OCI-LY3 (cell line): ENCODE measurements around the gene DDX49.
"Not testable (repeated sequence)": the region's sequence is repeated elsewhere in the genome, so short reads cannot be mapped to it uniquely, and the experiment has no call there.

Source experiments
- H2AFZ ChIP-seq: fragments of 200-600, 300-600 bp; shearing (Covaris generic); 2 replicates; pipeline ENCODE4 v1.6.0; 2014; ENCODE audit warnings: antibody characterized with exemption, low read depth, low read length
- H3K27ac ChIP-seq: fragments of 200-600, 300-600 bp; sonication (generic); 2 replicates; pipeline ENCODE4 v1.5.1; 2014; ENCODE audit warnings: mild to moderate bottlenecking, low read length, moderate library complexity, mixed read lengths
- H3K27me3 ChIP-seq: fragments of 200-600, 300-600 bp; sonication (generic); 2 replicates; pipeline ENCODE4 v1.6.1; 2014; ENCODE audit warnings: low read depth, low read length, mixed read lengths
- H3K36me3 ChIP-seq: fragments of 200-600, 300-600 bp; sonication (generic); replicated peaks from 2 replicates; pipeline ENCODE3; 2014; ENCODE audit warnings: low read depth, low read length, mixed read lengths
- H3K4me1 ChIP-seq: fragments of 300-600, 200-600 bp; sonication (generic); 2 replicates; pipeline ENCODE4 v1.6.1; 2014; ENCODE audit warnings: low read length, mixed read lengths
- H3K4me2 ChIP-seq: fragments of 200-600, 300-600 bp; sonication (generic); 2 replicates; pipeline ENCODE4 v1.6.1; 2014; ENCODE audit warnings: low read length, mixed read lengths
- H3K4me3 ChIP-seq: fragments of 300-600, 200-600 bp; sonication (generic); 2 replicates; pipeline ENCODE4 v1.5.1; 2014; ENCODE audit warnings: antibody characterized with exemption, mild to moderate bottlenecking, low read length, moderate library complexity
- H3K79me2 ChIP-seq: fragments of 300-600, 200-600 bp; shearing (Covaris generic); 2 replicates; pipeline ENCODE4 v1.6.1; 2014; ENCODE audit warnings: mild to moderate bottlenecking, low read length, mixed read lengths
- H3K9ac ChIP-seq: fragments of 300-600, 200-600 bp; shearing (Covaris generic); 2 replicates; pipeline ENCODE4 v1.6.0; 2014; ENCODE audit warnings: mild to moderate bottlenecking, low read length, moderate library complexity
- H3K9me3 ChIP-seq: fragments of 200-600, 300-600 bp; shearing (Covaris generic); 2 replicates; pipeline ENCODE4 v1.6.1; 2014; ENCODE audit warnings: low read length, mixed read lengths; ENCODE audit not compliant: insufficient read depth
- H4K20me1 ChIP-seq: fragments of 200-600, 300-600 bp; sonication (generic); 2 replicates; pipeline ENCODE4 v1.6.1; 2016; ENCODE audit warnings: low read length, mixed read lengths; ENCODE audit not compliant: insufficient read depth
- CTCF ChIP-seq: fragments of 200-600, 300-600 bp; sonication (generic); IDR thresholded peaks from 2 replicates; pipeline ENCODE4 v1.5.1; 2014; ENCODE audit warnings: antibody characterized with exemption, low read length, low read depth
- EZH2phosphoT487 ChIP-seq: fragments of 200-600 bp; shearing (Covaris generic); IDR thresholded peaks from 2 replicates; pipeline ENCODE4 v1.6.1; 2018; ENCODE audit warnings: antibody characterized with exemption, mixed run types, low read depth

Gene DDX49

DNA sequence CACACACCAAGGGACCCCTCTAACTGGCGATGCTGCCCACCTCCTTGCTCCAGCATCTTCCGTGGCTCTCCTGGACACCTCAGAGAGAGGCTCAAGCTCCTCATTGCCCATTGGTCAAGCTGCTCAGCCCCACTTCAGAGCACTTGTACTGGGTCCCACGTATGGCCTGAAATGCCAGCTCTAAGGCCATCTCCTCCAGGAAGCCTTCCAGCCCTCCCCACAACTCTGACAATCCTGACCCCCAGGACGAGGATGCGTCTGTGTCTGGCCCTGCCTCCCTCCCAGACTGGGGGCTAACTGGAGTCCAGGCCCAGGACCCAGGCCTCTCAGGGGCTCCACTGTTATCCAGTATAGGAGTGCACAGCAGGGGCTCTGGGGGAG is 29.5 kb downstream of the DDX49 start:
- no peak overlapping the region for H3K9ac ChIP-seq
- TF ChIP-seq CTCF (no peak), EZH2phosphoT487 (no peak)
- no peaks in the 10 kb centered on the region for H4K20me1 ChIP-seq
- H3K9me3 ChIP-seq, result no peaks in the 10 kb centered on the region
- H3K4me1 ChIP-seq, result no peaks in the 10 kb centered on the region
- H3K79me2 ChIP-seq, result no peaks in the 10 kb centered on the region
- no peak overlapping the region for H3K27ac ChIP-seq
- no peak overlapping the region for H3K4me3 ChIP-seq
- H2AFZ ChIP-seq, result no peak overlapping the region
- no peak overlapping the region for H3K4me2 ChIP-seq
- H3K27me3 ChIP-seq, result peaks cover 3% of the 10 kb centered on the region; the same call in 1 of the 2 replicates
- H3K36me3 ChIP-seq, result no peaks in the 10 kb centered on the region

DNA sequence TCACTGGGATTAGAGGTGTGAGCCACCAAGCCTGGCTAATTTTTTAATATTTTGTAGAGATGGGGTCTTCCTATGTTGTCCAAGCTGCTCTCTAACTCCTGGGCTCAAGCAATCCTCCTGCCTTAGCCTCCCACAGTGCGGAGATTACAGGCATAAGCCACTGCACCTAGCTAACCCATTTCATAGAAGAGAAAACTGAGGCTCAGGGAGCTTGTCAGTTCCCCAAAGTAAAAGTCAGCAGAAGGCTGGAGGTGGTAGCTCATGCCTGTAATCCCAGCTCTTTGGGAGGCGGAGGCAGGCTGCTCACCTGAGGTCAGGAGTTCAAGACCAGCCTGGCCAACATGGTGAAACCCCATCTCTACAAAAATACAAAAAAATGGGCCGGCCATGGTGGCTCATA is 30.3 kb downstream of the DDX49 start:
- H3K4me1 ChIP-seq, result no peaks in the 10 kb centered on the region
- no peak overlapping the region for H2AFZ ChIP-seq
- no peaks in the 10 kb centered on the region for H3K9me3 ChIP-seq
- no peak overlapping the region for H3K27ac ChIP-seq
- H3K27me3 ChIP-seq, result peaks cover 3% of the 10 kb centered on the region; the same call in 1 of the 2 replicates
- no peak overlapping the region for H3K4me3 ChIP-seq
- H4K20me1 ChIP-seq, result no peaks in the 10 kb centered on the region
- no peak for TF ChIP-seq CTCF
- TF ChIP-seq EZH2phosphoT487, result no peak
- H3K9ac ChIP-seq, result no peak overlapping the region
- no peaks in the 10 kb centered on the region for H3K79me2 ChIP-seq
- H3K4me2 ChIP-seq, result no peak overlapping the region
- no peaks in the 10 kb centered on the region for H3K36me3 ChIP-seq

DNA sequence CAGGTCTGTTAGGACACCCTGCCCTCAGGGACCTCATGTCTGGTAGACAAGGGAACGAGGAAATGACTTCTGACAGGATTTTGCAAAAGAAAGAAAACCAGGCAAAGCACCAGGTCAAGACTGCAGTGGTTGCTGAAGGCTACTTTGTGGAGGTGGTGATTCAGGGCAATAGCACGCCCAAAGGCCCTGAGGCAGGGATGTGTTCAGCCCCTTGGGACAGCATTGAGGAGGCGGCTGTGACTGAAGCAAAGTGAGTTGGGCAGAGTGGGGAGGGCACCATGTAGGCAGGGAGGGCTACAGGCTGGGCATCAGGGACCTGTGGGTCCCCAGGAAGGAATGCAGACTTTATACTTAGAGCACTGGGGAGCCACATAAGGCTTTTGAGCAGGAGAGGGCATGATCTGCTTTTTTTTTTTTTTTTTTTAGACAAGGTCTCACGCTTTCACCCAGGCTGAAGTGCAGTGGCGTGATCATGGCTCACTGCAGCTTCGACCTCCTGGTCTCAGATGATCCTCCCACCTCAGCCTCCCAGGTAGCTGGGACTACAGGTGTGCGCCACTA is 32.3 kb downstream of the DDX49 start:
- H3K27ac ChIP-seq, result no peak overlapping the region
- no peak overlapping the region for H3K4me3 ChIP-seq
- no peaks in the 10 kb centered on the region for H4K20me1 ChIP-seq
- H3K9me3 ChIP-seq, result no peaks in the 10 kb centered on the region
- H3K79me2 ChIP-seq, result no peaks in the 10 kb centered on the region
- no peaks in the 10 kb centered on the region for H3K27me3 ChIP-seq
- H3K36me3 ChIP-seq, result no peaks in the 10 kb centered on the region
- TF ChIP-seq EZH2phosphoT487 (no peak), CTCF (no peak)
- H3K4me2 ChIP-seq, result no peak overlapping the region
- H3K4me1 ChIP-seq, result no peaks in the 10 kb centered on the region
- H3K9ac ChIP-seq, result no peak overlapping the region
- no peak overlapping the region for H2AFZ ChIP-seq

GRCh38 chr19:18952364-18953003 is 33.0 kb downstream of the DDX49 start:
- not testable (repeated sequence) for H3K4me1 ChIP-seq, H3K9ac ChIP-seq, H3K27ac ChIP-seq, H3K4me2 ChIP-seq, H3K4me3 ChIP-seq, H3K36me3 ChIP-seq, H3K9me3 ChIP-seq, H3K79me2 ChIP-seq, H4K20me1 ChIP-seq, H2AFZ ChIP-seq, H3K27me3 ChIP-seq
